Measurements from ENCODE around the gene MRPS15.

The MRPS15 gene

DNA sequence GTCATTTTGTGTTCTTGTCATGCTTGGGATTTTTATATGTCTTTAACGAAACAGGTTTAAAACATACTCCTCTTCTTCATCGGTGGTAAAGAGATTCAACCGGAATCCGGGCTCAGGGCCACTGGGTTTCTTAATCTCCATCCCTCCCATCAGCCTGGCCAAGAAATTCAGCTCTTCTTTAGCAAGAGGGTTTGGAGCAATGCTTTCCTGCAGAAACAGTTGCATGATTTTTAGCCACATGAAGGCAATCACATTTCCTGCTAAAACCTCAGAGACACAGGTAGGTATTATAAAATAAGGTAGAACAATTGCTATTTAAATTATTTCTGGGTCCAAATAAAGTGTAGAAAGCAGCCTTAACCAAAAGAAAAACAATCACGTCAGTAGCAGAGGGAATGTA lies 43.8 kb downstream of the MRPS15 start:
- no peak for DNase-seq (ENCODE audit: low read depth, low spot score)

DNA sequence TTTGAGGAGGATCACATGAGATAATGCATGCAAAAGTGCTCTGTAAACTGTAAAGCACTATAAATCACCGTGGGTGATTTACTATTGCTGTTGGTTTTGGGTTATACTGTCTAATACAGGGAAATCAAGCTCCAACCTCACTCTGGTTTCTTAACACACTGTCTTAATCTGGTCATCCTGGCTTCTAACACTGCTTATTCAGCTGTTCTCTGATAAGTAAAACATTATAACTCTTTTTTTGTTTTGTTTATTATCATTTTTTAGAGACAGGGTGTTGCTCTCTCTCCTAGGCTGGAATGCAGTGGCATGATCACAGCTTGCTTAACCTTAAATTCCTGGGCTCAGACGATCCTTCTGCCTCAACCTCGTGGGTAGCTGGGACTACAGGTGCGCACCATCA lies 44.6 kb downstream of the MRPS15 start:
- no peak for DNase-seq (ENCODE audit: low read depth, low spot score)

DNA sequence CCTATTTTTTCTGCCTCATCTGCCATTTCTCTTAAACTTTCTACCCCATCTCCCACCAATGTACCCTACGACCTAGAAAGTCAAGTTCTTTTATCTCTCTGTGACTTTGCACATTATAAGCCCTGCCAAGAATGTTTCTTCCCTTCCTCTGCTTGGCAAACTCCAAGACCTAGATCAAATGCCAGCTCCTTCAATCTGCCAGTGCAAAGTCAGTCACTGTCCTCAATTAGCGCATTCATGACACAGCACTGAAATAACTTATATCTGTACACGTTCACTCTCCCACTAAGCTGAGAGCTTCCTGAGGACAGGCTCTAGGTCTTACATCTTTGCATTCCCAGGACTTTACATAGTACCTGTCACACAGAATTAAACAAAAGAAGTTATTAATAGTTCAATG lies 45.0 kb downstream of the MRPS15 start:
- no peak for DNase-seq (ENCODE audit: low read depth, low spot score)

- no peak for DNase-seq (ENCODE audit: low read depth, low spot score)
Observed at GRCh38 chr1:36417931-36418330, 46.3 kb downstream of the MRPS15 start.

- no peak for DNase-seq (ENCODE audit: low read depth, low spot score)
Observed at GRCh38 chr1:36415661-36416326, 48.4 kb downstream of the MRPS15 start.

DNA sequence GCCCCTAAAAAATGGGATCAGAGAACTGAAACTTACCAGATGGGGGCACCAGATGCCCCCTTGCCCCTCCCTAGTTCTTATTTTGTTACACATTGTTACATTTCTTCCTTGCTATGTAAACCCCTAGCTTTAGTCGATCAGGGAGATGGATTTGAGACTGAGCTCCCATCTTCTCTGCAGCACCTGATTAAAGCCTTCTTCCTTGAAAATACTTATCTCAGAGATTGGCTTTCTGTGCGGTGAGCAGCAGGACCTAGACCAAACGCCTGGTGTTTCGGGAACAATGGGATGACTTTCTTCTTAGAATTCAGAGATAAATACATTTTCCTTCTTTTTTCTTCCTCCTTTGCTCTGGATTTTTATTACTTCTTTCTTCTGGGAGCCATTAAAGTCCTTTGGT lies 49.8 kb downstream of the MRPS15 start:
- no peak for DNase-seq (ENCODE audit: low read depth, low spot score)

GRCh38 chr1:36411674-36412648 lies 52.2 kb downstream of the MRPS15 start:
- no peak for DNase-seq (ENCODE audit: low read depth, low spot score)

- no peak for DNase-seq (ENCODE audit: low read depth, low spot score)
Observed at GRCh38 chr1:36408479-36408878, 55.7 kb downstream of the MRPS15 start.

- no peak for DNase-seq (ENCODE audit: low read depth, low spot score)
Observed at GRCh38 chr1:36406440-36406839, 57.7 kb downstream of the MRPS15 start.
